Stimulated activated CD4-positive, alpha-beta T cell treated with anti-CD3 and anti-CD28 coated beads, Interleukin-15, amount 100 ng/mL, for 24 hours (primary cell): Measurements from ENCODE around the gene ANKRD22.
"Not testable (repeated sequence)": the region's sequence is repeated elsewhere in the genome, so short reads cannot be mapped to it uniquely, and the experiment has no call there.

Experiments
- DNase-seq: peaks from one replicate; pipeline ENCODE4 v3.0.0-alpha.2; 2020

Gene ANKRD22

DNA sequence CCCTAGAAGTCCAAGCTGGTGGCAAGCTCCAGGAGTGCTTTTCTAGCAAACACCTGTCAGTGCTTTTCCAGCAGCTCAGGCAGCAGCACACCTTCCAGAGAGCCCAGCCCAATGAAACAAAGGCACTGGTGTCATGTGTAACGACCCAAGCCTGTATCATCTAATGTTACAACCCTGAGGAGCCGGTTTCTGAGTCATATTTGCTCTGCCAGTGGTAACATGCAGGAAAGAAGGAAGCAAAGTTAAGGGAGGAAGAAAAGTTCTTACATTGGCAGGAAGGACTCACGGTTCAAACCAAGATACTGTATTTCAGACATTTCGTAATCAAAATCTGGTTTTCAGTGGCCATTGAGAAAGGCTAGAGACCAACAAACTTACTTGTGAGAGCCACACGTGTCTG, at the start of gene ANKRD22:
ANKRD22 (minus strand) TSS at position 139 of the 400 bp plus-strand sequence. CDS start 237 bp downstream, outside the sequence.
- DNase-seq, result no peak

DNA sequence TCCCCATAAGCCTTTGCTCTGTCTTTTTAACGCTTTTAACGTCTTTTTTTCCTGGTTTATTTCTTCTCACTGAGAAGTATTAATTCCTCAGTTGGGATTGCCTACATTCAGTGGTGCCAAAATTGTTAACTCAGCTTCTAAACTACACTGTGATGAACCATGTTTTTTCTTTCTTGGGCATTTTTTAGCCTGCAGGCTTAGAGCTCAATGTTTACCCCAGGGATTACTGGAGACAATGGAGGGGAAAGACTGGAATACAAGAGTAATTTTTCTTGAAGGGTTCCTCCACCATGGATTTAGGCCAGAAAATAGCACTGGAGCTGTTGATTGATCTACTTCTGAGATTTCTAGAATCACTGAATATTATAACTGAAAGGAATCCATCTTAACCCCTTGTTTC, 48.2 kb upstream of the ANKRD22 start:
- no peak for DNase-seq

DNA sequence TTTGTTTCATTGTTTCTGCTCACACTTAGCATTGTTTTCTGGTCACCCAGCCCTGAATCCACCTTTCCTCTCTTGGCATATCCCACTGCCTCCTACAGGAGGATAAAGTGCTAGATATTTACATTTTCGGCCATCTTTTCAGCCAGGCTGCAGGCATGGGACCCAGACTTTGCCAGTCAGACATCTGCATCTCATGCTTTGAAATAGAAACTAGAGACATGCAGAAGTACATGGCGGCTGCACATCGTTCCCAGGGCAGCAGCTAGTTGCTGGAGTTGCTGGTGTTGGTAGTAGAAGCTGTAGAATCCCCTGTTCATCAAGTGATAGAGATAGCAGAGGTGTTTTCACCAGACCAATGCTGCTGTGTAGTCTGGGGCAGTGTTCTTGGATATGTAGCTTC, 47.1 kb upstream of the ANKRD22 start:
- no peak for DNase-seq

GRCh38 chr10:88896994-88897853, 45.6 kb upstream of the ANKRD22 start:
- DNase-seq, result peak; percentile 54

DNA sequence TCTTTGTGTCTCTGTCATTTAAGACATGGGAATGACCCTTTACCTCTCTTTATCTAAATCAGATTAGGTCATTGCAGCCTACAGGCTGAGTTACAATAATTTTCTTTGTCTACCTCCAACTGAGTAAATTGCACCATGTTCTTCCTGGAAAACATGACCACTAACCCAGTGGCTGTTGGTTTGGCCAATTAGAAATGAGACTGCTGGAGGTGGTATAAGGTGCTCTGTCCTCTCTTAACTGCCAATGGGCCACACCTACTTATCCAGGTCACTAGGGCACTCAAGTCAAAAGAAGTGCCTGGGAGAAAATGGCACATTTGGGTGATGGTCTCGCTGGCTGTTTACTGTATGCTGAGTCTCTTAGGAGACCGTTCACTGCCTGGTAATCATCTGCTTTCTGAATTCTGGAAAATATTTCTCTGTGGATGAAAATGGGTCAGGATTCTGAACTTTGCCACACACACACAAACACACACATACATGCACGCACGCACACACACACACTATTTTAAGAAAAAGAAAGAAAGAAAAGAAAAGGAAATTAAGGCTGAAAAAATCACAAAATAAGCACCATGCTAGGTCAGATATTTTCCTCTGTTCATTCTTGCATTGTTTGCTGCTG, 44.8 kb upstream of the ANKRD22 start:
- no peak for DNase-seq

GRCh38 chr10:88895250-88895649, 43.6 kb upstream of the ANKRD22 start:
- DNase-seq, result no peak

- no peak for DNase-seq
These were observed 42.0 kb upstream of the ANKRD22 start for GRCh38 chr10:88893611-88894010.

- no peak for DNase-seq
These were observed 40.8 kb upstream of the ANKRD22 start for GRCh38 chr10:88892222-88892967.

- no peak for DNase-seq
These were observed 39.2 kb upstream of the ANKRD22 start for GRCh38 chr10:88890681-88891381.

DNA sequence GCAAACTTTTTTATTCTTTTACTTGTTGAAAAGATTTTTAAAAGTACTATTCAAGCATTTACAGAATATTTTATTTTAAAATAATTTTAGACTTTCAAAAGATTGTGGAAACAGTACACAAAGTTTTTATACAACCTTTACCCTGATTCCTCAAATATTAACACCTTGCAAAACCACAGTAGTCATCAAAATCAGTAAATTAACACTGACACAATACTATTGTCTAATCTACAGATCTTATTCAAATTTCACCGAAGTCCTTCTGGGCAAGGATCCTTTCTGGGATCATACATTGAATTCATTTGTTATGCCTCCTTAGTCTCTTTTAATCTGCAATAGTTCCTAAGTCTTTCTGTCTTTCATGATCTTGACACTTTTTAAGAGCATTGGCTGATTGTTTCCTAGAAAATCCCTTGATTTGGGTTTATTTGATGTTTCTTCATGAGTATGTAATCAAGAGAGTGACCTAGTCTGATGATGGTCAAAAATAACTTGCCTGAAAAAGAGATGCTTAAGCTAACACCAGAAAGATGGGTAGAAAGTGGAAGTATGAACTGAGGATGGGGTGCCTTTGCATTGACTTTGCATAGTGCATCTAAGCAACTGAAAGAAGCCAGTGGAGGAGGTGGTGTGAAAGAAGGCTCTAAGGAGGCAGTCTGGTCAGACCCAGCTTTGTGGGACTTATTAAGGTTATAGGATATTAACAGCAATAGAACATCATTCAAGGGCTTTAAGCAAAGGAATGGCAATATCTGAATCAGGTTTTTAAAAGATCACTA, 38.1 kb upstream of the ANKRD22 start:
- DNase-seq, result no peak

GRCh38 chr10:88888810-88889445, 37.3 kb upstream of the ANKRD22 start:
- DNase-seq, result no peak

- DNase-seq, result peak; percentile 29
These were observed 34.9 kb upstream of the ANKRD22 start for GRCh38 chr10:88886557-88886956.

GRCh38 chr10:88883448-88883809, 31.8 kb upstream of the ANKRD22 start:
- no peak for DNase-seq

- not testable (repeated sequence) for DNase-seq
These were observed 31.2 kb upstream of the ANKRD22 start for GRCh38 chr10:88882646-88883447.

- no peak for DNase-seq
These were observed 30.4 kb upstream of the ANKRD22 start for GRCh38 chr10:88881922-88882645.

DNA sequence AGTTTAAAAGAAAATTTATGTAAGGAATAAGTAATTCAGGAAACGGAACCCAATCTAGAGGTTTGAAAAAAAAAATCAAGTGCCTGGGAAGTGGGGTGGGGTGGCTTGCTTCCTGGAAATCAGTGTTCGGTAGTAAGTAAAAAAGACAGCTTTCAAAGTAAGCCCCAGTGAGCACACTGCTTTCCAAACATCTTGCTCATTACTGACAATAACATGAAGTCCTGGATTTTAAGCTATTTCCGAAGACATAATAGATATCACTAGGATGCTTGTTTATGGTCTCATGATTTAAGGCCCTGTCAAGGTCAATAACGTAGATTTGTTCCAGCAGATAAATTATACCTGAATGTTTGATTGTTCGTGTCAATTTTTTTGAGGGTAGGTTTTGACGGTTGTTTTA, 29.7 kb upstream of the ANKRD22 start:
- no peak for DNase-seq

- DNase-seq, result peak; percentile 82
These were observed 28.8 kb upstream of the ANKRD22 start for GRCh38 chr10:88880282-88881076.

- peak; percentile 87 for DNase-seq
These were observed 28.1 kb upstream of the ANKRD22 start, which contains the start of gene STAMBPL1 for GRCh38 chr10:88879534-88880281. TSS of gene STAMBPL1 (plus strand) at chr10:88880245. CDS start at chr10:88901709, 21,464 bp downstream.
